Vagina (tissue), 2 donors: ENCODE results near the gene KIAA0825.

Experiments used
- CTCF ChIP-seq, 3 experiments: fragments of 450-650 bp in 2 of 3; fragments of 200-600 bp in 1 of 3; sonication (generic) in 1 of 3; IDR thresholded peaks; one replicate each; pipeline ENCODE4 v1.5.1; 2017 to 2019; ENCODE audit warnings: antibody characterized with exemption in 3 of 3, mild to moderate bottlenecking in 2 of 3, moderate library complexity in 2 of 3
- POLR2A ChIP-seq, 2 donors: fragments of 450-650 bp; IDR thresholded peaks; one replicate each; pipeline ENCODE4 v1.6.1; 2017; ENCODE audit warnings: antibody characterized with exemption in 2 of 2, mild to moderate bottlenecking in 2 of 2, moderate library complexity in 2 of 2
- POLR2AphosphoS5 ChIP-seq, 2 donors: sonication (generic); formaldehyde crosslinking; IDR thresholded peaks; one replicate each; pipeline ENCODE4 v1.9.0; 2017; ENCODE audit warnings: antibody characterized with exemption in 2 of 2, mild to moderate bottlenecking in 2 of 2, low read depth in 1 of 2; ENCODE audit not compliant: insufficient read depth in 1 of 2

- TF ChIP-seq POLR2A (IDR thresholded peaks at IDR 0.05) (no peak), CTCF (IDR thresholded peaks at IDR 0.05) (no peak), POLR2AphosphoS5 (IDR thresholded peaks at IDR 0.05; ENCODE audit: insufficient read depth in 1 of 2, low read depth in 1 of 2) (no peak)
Measured at GRCh38 chr5:94362857-94363256, 255.5 kb downstream of the KIAA0825 start.
